NB4 (cell line): Measurements from ENCODE around the gene MSL2.

Source experiments
- CTCF ChIP-seq: IDR thresholded peaks from one replicate; pipeline ENCODE4 v1.5.1; 2012; ENCODE audit warnings: low read depth, low read length
- POLR2A ChIP-seq: IDR thresholded peaks from 2 replicates; pipeline ENCODE4 v1.6.1; 2011; ENCODE audit warnings: mild to moderate bottlenecking; ENCODE audit not compliant: insufficient read length; ENCODE audit errors: extremely low read depth

GRCh38 chr3:136166507-136166906 is 29.6 kb downstream of the MSL2 start:
- no peak for TF ChIP-seq CTCF
- no peak for TF ChIP-seq POLR2A
